BLaER1 treated with 17β-estradiol and CSF1 and Interleukin-3, amounts not matched to agents 10 nM and 100 nM (cell line): ENCODE results near the gene CLDND2.

Source experiments
- H3K27ac ChIP-seq, 11 experiments: shearing (Covaris generic); formaldehyde crosslinking; 2 replicates each; pipeline ENCODE4 v1.8.1; 2022
- H3K27me3 ChIP-seq, 11 experiments: shearing (Covaris generic); formaldehyde crosslinking; 2 replicates each; pipeline ENCODE4 v1.8.1; 2022
- H3K36me3 ChIP-seq, 11 experiments: shearing (Covaris generic); formaldehyde crosslinking; 2 replicates each; pipeline ENCODE4 v1.8.1; 2022
- H3K4me1 ChIP-seq, 10 experiments: shearing (Covaris generic); formaldehyde crosslinking; 2 replicates each; pipeline ENCODE4 v1.8.1; 2022
- H3K4me2 ChIP-seq, 11 experiments: shearing (Covaris generic); formaldehyde crosslinking; 2 replicates each; pipeline ENCODE4 v1.8.1; 2022
- H3K4me3 ChIP-seq, 10 experiments: shearing (Covaris generic); formaldehyde crosslinking; 2 replicates each; pipeline ENCODE4 v1.8.1; 2022
- H3K9ac ChIP-seq, 11 experiments: shearing (Covaris generic); formaldehyde crosslinking; 2 replicates each; pipeline ENCODE4 v1.8.1; 2022
- H3K9me3 ChIP-seq, 11 experiments: shearing (Covaris generic); formaldehyde crosslinking; replicated peaks in 1 of 11; 2 replicates each; pipeline ENCODE4 v1.8.1; 2022
- H4K20me1 ChIP-seq, 11 experiments: shearing (Covaris generic); formaldehyde crosslinking; 2 replicates each; pipeline ENCODE4 v1.8.1; 2022
- Cebpa-rat ChIP-seq, 11 experiments: shearing (Covaris generic); IDR thresholded peaks; 2 replicates each; pipeline ENCODE4 v1.8.1; 2022

Gene CLDND2

DNA sequence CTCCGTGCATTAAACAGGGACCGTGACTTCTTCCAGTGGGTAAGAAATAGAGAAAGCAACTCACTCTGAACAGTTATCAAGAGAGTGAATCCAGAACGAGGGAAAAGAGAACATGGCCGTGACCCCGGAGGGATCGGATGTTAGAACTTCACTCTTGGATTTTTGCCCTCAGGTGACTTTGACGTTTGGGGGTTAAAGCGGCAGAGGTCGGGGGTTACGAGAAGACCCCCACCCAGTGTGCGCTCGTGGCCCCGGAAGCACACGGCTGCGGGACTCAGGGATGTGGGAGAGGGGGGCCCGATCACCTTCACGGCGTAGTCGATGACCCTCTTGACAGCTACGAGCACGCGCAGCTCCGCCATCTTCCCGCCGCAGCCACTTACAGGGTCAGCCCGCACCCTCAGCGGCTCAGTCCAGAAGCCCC lies 2.8 kb downstream of the CLDND2 start, which contains the start of gene ETFB:
TSS of gene ETFB (minus strand) at position 424 of the 424 bp plus-strand sequence. CDS start at position 362, 62 bp downstream.
- H3K4me1 ChIP-seq, result peaks cover 64 to 76% (median 70%) of the 10 kb centered on the region in 10 experiments
- peak within 1 kb of the TSS; percentile 67 to 87 (median 80) for H3K4me3 ChIP-seq
- peak within 1 kb of the TSS; percentile 82 to 99 (median 95) for H3K27ac ChIP-seq
- H3K9me3 ChIP-seq, result no peaks in the 10 kb centered on the region
- peak within 1 kb of the TSS; percentile 86 to 97 (median 93) for H3K9ac ChIP-seq
- H3K27me3 ChIP-seq, result no peaks in the 10 kb centered on the region
- peaks cover 0 to 5% (median 0%) of the 10 kb centered on the region in 11 experiments; a peak in 1 of 22 replicates for H3K36me3 ChIP-seq
- H4K20me1 ChIP-seq, result peaks cover 0 to 6% (median 0%) of the 10 kb centered on the region in 11 experiments; a peak in 3 of 22 replicates
- H3K4me2 ChIP-seq, result peak within 1 kb of the TSS; percentile 95 to 100 (median 98)
- no peak for TF ChIP-seq Cebpa-rat (IDR thresholded peaks at IDR 0.05)

DNA sequence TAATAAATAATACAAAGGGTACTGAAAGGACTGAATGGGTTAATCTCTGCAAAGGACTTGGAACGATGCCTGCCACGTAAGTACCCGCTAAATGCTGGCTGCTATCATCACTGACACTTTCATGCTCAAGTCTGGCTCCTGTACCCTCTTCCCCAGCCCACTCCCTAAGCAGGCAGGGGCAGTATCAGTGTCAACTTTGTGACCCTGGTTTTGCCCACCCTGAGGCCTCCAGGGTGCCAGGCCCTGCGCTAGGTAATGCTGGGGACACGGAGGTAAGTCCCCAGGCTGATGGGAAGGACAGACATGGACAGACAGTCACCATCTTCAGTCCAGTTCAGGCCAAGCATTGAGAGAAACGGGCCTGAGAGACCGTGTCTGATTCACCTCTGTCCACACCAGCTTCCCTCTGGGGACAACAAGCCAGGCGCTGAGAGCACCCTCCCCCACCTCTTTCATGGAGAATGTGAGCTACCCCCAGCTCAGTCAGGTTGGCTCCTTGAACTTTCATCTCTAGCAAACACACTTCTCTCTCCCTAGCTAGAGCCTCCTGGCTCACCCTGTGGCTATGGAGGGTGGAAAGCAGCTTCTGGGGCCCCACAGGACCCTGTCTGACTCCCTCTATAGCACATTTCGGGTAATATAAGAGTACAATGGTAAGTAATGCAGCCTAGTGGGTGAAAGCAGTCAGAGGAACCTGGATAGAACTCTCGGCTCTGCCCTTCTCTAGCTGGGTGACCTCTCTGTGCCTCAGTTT lies 3.4 kb downstream of the CLDND2 start:
- Histone ChIP-seq H3K4me2 (peak overlapping the region; percentile 80 to 99 (median 94)), H3K4me3 (peak overlapping the region; percentile 67 to 87 (median 80))

DNA sequence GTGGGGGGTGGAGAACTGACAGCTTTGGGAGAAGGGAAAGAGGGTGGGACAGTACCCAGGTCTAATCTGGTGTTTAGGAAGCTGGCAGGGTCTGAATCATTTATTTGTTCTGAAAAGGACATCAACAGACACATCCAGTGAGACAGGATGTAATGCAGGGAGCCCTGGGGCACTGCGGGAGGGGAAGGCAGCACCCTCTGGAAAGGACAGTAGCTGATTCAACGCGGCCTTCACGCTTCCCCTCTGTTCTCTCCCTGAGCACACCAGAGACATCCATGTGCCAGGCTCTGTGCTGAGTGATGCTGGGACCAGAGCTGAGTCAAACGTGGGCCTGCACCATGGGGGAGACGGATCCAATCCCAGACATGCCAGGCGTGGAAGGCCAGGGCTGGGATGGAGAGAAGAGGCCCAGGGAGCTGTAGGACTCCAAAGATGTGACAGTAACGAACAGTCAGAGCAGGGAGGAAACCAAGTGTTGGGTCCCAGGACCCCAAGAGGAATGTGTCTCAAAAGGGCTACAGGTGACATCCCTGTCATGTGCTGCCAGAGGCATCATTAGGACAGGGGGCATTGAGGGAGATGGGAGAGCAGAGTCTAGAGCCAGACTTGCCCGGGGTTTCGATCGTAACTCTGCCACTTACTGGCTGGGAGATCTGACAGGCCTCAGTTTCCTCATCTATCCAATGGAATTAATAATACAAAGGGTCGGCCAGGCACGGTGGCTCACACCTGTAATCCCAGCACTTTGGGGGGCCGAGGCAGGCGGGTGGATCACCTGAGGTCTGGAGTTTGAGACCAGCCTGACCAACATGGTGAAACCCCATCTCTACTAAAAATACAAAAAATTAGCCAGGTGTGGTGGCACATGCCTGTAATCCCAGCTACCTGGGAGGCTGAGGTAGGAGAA lies 4.3 kb downstream of the CLDND2 start:
- Histone ChIP-seq H3K36me3 (peaks cover 0 to 5% (median 0%) of the 10 kb centered on the region in 11 experiments; a peak in 1 of 22 replicates), H3K27me3 (no peaks in the 10 kb centered on the region), H3K9me3 (no peaks in the 10 kb centered on the region), H3K4me3 (no peak overlapping the region; a peak in 2 of 20 replicates), H3K4me2 (peak overlapping the region; percentile 80 to 99 (median 94)), H3K9ac (peak overlapping the region in 9 of 11 experiments; percentile 19 to 51 (median 43); a peak in 12 of 22 replicates), H3K4me1 (peaks cover 49 to 61% (median 55%) of the 10 kb centered on the region in 10 experiments), H3K27ac (peak overlapping the region in 7 of 11 experiments; percentile 6 to 39 (median 24); a peak in 6 of 22 replicates), H4K20me1 (peaks cover 0 to 6% (median 0%) of the 10 kb centered on the region in 11 experiments; a peak in 3 of 22 replicates)
- no peak for TF ChIP-seq Cebpa-rat (IDR thresholded peaks at IDR 0.05)

More for the DNA sequence above, 3.4 kb downstream of the CLDND2 start:
- no peaks in the 10 kb centered on the region for H3K9me3 ChIP-seq
- peaks cover 0 to 6% (median 0%) of the 10 kb centered on the region in 11 experiments; a peak in 1 of 22 replicates for H3K36me3 ChIP-seq
- peak overlapping the region; percentile 82 to 99 (median 95) for H3K27ac ChIP-seq
- peaks cover 59 to 70% (median 64%) of the 10 kb centered on the region in 10 experiments for H3K4me1 ChIP-seq
- peaks cover 0 to 6% (median 0%) of the 10 kb centered on the region in 11 experiments; a peak in 3 of 22 replicates for H4K20me1 ChIP-seq
- H3K27me3 ChIP-seq, result no peaks in the 10 kb centered on the region
- peak overlapping the region; percentile 86 to 97 (median 93) for H3K9ac ChIP-seq
- TF ChIP-seq Cebpa-rat (IDR thresholded peaks at IDR 0.05), result no peak

DNA sequence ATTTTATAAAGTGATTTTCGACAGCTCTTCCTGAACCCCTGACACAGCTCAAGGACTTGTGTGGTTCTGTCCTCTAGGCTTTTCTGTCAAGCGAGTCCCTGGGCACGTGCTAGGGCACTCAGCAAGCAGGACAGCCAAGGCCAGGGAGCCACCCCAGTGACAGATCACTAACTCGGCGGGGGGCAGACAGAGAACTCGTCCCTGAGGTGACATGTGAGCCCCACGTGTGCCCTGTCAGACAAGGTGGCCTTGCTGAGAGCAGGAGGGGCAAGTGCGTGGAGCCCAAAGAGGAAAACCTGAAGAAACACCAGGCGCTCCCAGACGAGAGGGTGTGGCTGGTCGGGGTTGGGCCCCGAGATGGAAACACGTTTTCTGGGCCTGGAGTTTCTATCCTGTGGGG lies 7.6 kb downstream of the CLDND2 start:
- H3K9me3 ChIP-seq, result no peaks in the 10 kb centered on the region
- peaks cover 39 to 57% (median 46%) of the 10 kb centered on the region in 10 experiments for H3K4me1 ChIP-seq

DNA sequence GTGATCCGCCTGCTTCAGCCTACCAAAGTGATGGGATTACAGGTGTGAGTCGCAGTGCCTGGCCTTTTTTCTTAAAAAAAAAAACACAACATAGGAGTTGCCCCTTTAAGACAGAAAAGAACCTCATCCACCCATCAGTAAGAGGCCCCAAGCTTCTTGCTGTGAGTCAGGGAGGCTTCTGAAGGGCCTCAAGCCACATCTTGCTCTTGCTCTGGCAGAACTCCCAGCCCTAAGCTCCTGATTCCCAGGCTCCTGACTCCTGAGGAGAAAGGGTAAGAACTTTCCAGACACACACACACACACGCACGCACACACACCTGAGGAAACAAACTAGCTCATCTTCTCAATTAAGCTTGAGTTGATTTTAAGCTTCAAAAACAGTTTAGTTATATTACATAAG lies 9.5 kb downstream of the CLDND2 start:
- Histone ChIP-seq H3K9ac (peak overlapping the region in 1 of 11 experiments; percentile 31; a peak in 1 of 22 replicates), H3K27ac (no peak overlapping the region)

More for the DNA sequence above, 7.6 kb downstream of the CLDND2 start:
- no peak for TF ChIP-seq Cebpa-rat (IDR thresholded peaks at IDR 0.05)
- peak overlapping the region in 3 of 11 experiments; percentile 2 to 28 (median 25); a peak in 2 of 22 replicates for H3K27ac ChIP-seq
- H3K9ac ChIP-seq, result 0 out of 22 replicates have a peak overlapping the region, but pooled peaks of 2 of the 11 experiments have one; percentile 9 to 19
- peaks cover 0 to 12% (median 3%) of the 10 kb centered on the region in 11 experiments; a peak in 9 of 22 replicates for H3K36me3 ChIP-seq
- no peak overlapping the region for H3K4me3 ChIP-seq
- H3K4me2 ChIP-seq, result no peak overlapping the region; a peak in 1 of 22 replicates
- no peaks in the 10 kb centered on the region for H3K27me3 ChIP-seq
- H4K20me1 ChIP-seq, result peaks cover 0 to 9% (median 0%) of the 10 kb centered on the region in 11 experiments; a peak in 3 of 22 replicates

DNA sequence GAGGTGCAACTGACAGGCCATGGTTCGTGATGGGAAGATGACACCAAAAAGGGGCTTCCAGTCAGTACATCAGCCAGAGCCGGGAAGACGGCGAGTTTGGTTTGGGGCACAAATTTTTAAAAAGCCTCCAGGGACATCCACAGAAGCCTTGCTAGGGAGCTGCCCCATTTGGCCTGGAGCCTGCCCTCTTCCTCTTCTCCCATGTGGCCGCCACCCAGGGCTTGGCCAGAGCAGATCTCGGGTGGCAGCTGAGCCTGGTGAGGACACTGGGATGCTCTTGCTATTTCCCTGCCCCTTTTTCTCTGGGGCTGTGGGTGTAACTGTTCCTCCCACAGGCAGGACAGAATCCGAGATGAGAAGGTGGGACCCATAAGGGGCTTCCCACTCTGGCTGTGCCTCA lies 10.9 kb downstream of the CLDND2 start:
- Histone ChIP-seq H4K20me1 (peaks cover 0 to 8% (median 0%) of the 10 kb centered on the region in 11 experiments; a peak in 4 of 22 replicates), H3K36me3 (peaks cover 0 to 21% (median 5%) of the 10 kb centered on the region in 11 experiments; a peak in 11 of 22 replicates), H3K9me3 (no peaks in the 10 kb centered on the region), H3K4me2 (peak overlapping the region in 2 of 11 experiments; percentile 5 to 31; a peak in 4 of 22 replicates), H3K4me1 (peaks cover 15 to 30% (median 21%) of the 10 kb centered on the region in 10 experiments), H3K27me3 (no peaks in the 10 kb centered on the region), H3K27ac (no peak overlapping the region), H3K4me3 (no peak overlapping the region), H3K9ac (0 out of 22 replicates have a peak overlapping the region, but pooled peaks of 1 of the 11 experiments have one; percentile 4)
- TF ChIP-seq Cebpa-rat (IDR thresholded peaks at IDR 0.05), result no peak

More for the DNA sequence above, 9.5 kb downstream of the CLDND2 start:
- Histone ChIP-seq H4K20me1 (peaks cover 0 to 11% (median 0%) of the 10 kb centered on the region in 11 experiments; a peak in 4 of 22 replicates), H3K4me2 (no peak overlapping the region), H3K27me3 (no peaks in the 10 kb centered on the region), H3K4me3 (no peak overlapping the region), H3K9me3 (no peaks in the 10 kb centered on the region), H3K36me3 (peaks cover 0 to 13% (median 5%) of the 10 kb centered on the region in 11 experiments; a peak in 9 of 22 replicates), H3K4me1 (peaks cover 25 to 43% (median 32%) of the 10 kb centered on the region in 10 experiments)
- TF ChIP-seq Cebpa-rat (IDR thresholded peaks at IDR 0.05), result no peak

DNA sequence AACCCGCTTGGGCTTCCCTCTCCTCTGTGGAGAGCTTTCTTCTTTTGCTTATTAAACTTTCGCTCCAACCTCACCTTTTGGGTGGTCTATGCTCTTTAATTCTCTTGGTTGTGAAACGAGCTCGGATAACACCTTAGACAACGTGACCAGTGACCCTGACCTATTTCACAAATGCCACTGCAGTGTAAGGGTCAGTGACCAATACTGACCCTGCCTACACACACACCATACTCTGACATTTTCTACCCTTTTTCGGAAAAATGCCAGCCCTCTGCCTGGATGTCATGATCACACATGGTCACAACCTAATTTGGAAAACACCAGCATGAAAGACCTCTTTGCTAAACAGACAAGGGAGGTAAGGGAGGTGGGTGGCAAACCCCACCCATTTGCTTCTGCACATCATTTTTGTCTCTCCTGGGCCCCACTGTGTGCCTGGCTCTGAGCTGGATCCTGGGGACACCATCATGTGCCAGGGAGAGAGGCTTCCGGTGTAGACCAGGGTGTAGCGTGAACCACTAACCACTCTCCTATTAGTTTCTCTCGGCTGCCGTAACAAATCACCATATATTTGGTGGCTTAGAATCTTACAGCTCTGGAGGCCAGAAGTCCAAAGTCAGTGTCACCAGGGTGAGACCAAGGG lies 12.5 kb downstream of the CLDND2 start:
- H3K4me1 ChIP-seq, result peaks cover 4 to 13% (median 7%) of the 10 kb centered on the region in 10 experiments; a peak in 10 of 20 replicates
- H3K9ac ChIP-seq, result no peak overlapping the region
- H3K27ac ChIP-seq, result no peak overlapping the region
- H3K9me3 ChIP-seq, result no peaks in the 10 kb centered on the region; a peak in 1 of 22 replicates
- no peak overlapping the region for H3K4me3 ChIP-seq
- TF ChIP-seq Cebpa-rat (IDR thresholded peaks at IDR 0.05), result no peak
- H3K36me3 ChIP-seq, result peaks cover 8 to 37% (median 19%) of the 10 kb centered on the region in 11 experiments
- no peak overlapping the region for H3K4me2 ChIP-seq
- peaks cover 0 to 8% (median 0%) of the 10 kb centered on the region in 11 experiments; a peak in 3 of 22 replicates for H4K20me1 ChIP-seq
- no peaks in the 10 kb centered on the region for H3K27me3 ChIP-seq
